ENCODE results near the gene MMRN2.

MMRN2 gene

DNA sequence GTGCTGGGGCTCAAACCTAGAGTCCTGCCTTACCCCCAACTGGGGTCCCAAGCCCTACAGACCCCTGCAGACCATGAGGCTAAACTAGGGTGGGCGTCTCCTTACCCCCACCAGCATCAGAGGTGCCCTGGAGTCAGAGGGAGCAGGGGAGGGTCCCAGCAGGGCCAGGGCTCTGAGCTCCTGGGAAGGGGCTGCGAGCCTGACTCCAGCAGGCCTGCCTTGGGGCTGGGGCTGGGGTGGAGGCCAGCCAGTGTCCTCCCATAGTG is 2.3 kb upstream of the MMRN2 start:
- no peak overlapping the region for H3K4me3 ChIP-seq (ENCODE audit: low read depth, low read length)
- DNase-seq (ENCODE audit: low read depth), result no peak
- TF ChIP-seq, protein P1, sequence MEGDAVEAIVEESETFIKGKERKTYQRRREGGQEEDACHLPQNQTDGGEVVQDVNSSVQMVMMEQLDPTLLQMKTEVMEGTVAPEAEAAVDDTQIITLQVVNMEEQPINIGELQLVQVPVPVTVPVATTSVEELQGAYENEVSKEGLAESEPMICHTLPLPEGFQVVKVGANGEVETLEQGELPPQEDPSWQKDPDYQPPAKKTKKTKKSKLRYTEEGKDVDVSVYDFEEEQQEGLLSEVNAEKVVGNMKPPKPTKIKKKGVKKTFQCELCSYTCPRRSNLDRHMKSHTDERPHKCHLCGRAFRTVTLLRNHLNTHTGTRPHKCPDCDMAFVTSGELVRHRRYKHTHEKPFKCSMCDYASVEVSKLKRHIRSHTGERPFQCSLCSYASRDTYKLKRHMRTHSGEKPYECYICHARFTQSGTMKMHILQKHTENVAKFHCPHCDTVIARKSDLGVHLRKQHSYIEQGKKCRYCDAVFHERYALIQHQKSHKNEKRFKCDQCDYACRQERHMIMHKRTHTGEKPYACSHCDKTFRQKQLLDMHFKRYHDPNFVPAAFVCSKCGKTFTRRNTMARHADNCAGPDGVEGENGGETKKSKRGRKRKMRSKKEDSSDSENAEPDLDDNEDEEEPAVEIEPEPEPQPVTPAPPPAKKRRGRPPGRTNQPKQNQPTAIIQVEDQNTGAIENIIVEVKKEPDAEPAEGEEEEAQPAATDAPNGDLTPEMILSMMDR (IDR thresholded peaks at IDR 0.05; ENCODE audit: control insufficient read depth, extremely low read depth, insufficient read depth), result no peak

DNA sequence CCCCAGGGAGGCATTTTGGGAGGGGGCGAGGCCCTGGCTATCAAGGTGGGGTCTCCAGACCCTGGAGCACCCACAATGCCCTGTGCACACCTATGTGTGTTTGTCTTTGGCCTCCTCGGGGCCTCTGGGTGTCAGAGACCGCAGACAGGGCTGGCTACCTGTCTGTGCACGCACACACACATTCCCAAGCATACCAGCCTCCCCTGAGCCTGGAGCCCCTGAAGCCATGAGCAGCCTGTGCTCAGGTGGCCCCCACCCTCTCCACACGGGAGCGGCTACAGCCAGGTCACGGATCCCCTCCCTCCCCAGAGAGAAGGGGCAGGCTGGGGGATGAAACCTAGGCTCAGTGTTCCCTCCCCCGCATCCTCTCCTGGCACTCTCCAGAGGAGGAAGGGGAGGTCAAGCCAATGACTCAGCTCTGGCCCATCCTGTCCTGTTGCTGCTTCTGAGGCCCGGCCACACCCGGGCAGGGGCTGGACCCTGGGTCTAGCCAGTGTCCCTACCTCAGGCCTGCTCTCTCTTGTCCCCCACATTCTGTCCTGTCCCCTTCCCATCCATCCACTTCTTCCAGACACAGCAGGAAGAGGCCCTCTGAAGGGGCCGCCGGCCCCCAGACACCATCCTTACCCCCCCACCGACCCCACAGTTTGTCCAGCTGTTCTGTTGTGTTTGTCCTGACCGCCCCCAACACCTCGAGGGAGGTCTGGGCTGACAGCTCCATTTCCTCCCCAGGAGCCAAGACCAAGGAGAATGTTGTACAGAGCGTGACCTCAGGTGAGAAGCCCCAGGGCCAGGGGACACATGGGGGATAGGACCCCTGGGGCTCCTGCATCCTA is 1.7 kb upstream of the MMRN2 start:
- no peak overlapping the region for H3K4me3 ChIP-seq (ENCODE audit: low read depth, low read length)
- DNase-seq (ENCODE audit: low read depth), result no peak
- TF ChIP-seq, protein P1 (IDR thresholded peaks at IDR 0.05; ENCODE audit: control insufficient read depth, extremely low read depth, insufficient read depth), result no peak

DNA sequence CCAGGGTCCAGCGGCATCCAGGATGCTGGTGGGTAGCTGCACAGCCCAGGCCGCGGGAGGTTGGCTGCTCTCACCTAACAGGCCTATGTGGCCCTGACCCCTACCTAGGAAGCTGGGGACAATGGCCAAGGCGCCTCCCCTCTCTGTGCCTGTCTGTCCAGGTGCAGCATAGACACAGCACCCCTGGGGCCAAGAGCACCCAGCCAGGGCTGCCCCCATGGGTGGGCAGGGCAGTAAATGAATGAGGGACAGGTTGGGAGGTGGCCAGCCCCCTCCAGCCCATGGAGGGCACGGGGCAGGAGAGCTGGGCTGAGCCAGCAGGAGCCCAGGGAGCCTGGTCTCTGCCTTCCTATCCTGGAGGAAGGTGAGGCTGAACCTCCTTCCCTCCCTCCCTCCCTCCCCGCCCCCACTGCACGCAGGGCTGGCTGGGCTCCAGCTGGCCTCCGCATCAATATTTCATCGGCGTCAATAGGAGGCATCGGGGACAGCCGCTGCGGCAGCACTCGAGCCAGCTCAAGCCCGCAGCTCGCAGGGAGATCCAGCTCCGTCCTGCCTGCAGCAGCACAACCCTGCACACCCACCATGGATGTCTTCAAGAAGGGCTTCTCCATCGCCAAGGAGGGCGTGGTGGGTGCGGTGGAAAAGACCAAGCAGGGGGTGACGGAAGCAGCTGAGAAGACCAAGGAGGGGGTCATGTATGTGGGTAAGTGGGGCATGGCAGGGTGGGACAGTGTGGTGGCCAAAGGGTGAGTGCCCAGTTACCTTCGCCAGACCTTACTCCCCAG is 893 bp upstream of the MMRN2 start, which contains the start of gene SNCG:
SNCG (plus strand) TSS at position 484 of the 785 bp plus-strand sequence; CDS start at position 583, 99 bp downstream.
- TF ChIP-seq, protein P1 (IDR thresholded peaks at IDR 0.05; ENCODE audit: control insufficient read depth, extremely low read depth, insufficient read depth), result no peak
- no peak for DNase-seq (ENCODE audit: low read depth)
- H3K4me3 ChIP-seq (ENCODE audit: low read depth, low read length), result no peak within 1 kb of the TSS

DNA sequence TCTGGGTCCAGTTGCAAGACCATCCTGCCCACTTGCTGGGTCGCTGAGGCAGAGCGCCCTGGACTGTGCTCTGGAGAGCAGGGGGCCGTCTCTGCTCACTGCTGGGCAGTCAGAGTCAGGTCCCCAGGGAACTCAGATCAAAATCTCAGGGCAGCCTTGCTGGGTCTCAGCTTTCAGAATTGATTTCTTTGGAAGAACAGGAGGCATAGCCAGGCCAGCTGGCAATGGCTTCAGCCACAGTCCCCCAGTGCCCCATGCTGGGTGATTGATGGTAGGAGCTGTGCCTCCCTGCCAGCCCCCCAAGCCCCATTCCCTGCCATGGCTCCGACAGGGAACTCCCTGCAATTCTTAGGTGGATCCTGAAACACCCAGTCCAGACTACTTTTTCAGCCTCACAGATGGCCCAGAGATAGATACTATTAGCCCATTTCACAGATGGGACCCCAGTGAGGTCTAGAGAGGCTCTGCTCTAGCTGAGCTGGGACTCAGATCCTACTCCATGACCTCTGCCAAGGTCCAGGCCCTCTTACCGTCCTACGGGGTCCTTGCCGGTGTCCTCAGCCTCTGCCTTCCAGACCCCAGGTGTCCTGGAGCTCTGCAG is 467 bp downstream of the MMRN2 start:
- TF ChIP-seq, protein P1 (IDR thresholded peaks at IDR 0.05; ENCODE audit: control insufficient read depth, extremely low read depth, insufficient read depth), result no peak
- no peak overlapping the region for H3K4me3 ChIP-seq (ENCODE audit: low read depth, low read length)
- DNase-seq (ENCODE audit: low read depth), result no peak

DNA sequence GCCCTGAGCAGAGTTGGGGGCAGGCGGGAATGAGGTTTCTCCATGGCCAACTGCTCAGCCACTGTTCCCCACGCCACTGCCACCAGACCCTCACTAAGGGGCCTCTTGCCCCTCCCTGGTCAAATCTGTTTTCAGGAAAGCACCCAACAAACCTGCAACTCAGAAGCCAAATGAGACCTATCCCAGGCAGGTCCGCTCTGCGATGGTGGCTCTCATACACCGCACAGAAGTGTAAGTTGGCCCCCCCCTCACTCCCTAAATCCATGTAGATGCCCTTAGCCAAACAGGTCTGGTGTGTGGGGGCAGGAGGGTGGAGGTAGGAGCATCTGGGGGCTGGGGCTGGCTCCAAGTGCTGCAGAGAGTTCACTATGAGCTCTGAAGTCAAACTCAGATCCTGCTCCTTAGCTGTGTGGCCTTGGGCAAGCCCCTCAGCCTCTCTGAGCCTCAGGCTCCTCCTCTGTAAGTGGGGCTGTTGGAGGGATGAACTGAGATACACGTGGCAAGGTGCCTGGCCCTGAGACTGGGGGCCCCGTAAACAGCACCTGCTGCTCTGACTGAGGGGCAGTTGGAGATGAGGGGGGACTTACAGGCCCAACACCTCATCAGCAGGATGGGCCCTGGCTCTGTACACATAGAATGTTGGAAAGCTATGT is 1.1 kb downstream of the MMRN2 start:
- H3K4me3 ChIP-seq (ENCODE audit: low read depth, low read length), result no peak overlapping the region
- DNase-seq (ENCODE audit: low read depth), result no peak
- TF ChIP-seq, protein P1 (IDR thresholded peaks at IDR 0.05; ENCODE audit: control insufficient read depth, extremely low read depth, insufficient read depth), result no peak

DNA sequence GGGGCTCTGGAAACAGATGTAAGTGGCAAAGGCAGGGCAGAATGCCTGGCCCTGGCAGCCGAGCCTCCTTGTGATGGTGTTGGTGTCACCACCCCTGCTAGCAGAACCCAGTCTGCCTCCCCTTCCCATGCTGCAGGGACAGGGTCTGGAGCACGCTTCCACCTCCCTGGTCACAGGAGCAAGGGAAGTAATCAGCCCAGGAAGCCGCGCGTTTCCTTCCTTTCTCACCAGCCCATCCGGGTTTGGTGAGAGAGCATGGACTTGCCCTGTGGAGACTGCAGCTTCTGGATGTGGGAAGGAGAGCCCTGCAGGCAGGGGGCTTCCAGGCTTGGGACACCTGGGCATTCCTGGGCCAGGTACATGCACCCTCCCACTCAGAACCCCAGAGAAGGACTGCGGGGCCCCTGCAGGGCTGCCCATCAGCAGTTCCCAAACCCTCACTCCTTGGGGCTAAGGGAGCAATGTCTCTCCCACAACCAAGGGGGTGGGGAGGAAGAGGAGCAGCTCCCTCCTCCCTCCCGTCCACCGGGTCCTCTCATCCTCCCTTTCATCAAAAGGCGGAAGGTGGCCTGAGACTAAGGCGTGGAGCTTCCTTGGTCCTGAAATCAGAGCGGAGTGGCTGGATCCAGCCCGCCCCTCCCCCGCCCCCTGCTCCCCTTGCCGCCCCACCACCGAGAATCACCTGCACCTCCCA is 1.8 kb downstream of the MMRN2 start:
- H3K4me3 ChIP-seq (ENCODE audit: low read depth, low read length), result no peak overlapping the region
- TF ChIP-seq, protein P1 (IDR thresholded peaks at IDR 0.05; ENCODE audit: control insufficient read depth, extremely low read depth, insufficient read depth), result no peak
- DNase-seq (ENCODE audit: low read depth), result no peak

All from LNCaP clone FGC (cell line).